ENCODE data around the gene SIAH3. TPM values are rescaled to one million over a fixed set of nuclear protein-coding genes. Genes with fewer than 3 reads are reported as not detected.

The SIAH3 gene, protein sequence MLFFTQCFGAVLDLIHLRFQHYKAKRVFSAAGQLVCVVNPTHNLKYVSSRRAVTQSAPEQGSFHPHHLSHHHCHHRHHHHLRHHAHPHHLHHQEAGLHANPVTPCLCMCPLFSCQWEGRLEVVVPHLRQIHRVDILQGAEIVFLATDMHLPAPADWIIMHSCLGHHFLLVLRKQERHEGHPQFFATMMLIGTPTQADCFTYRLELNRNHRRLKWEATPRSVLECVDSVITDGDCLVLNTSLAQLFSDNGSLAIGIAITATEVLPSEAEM
- 1.0 TPM for total RNA-seq

GRCh38 chr13:45851171-45851921 lies at the start of gene SIAH3:
Gene SIAH3 (minus strand): TSS chr13:45851753. CDS start chr13:45851629, 124 bp downstream.

Other genes with a start within 250 kb of the SIAH3 start
- not detected for gene ERICH6B, start 236.0 kb downstream of the SIAH3 start, total RNA-seq
- not detected for gene CBY2, start 149.4 kb downstream of the SIAH3 start, total RNA-seq
- gene ZC3H13, start 201.0 kb upstream of the SIAH3 start, total RNA-seq: 47.3 TPM

All from camera-type eye (tissue), 1 donor.